H7 (cell line): ENCODE measurements around the gene SYK. TPM values are rescaled to one million over a fixed set of nuclear protein-coding genes. Genes with fewer than 3 reads are reported as not detected.

ENCODE experiments used
- DNase-seq: peaks from one replicate; pipeline ENCODE4 v3.0.0; 2012
- H3K27me3 ChIP-seq: 2 replicates; pipeline ENCODE4 v1.6.0; 2011; ENCODE audit warnings: mild to moderate bottlenecking, low read length; ENCODE audit not compliant: control insufficient read depth, insufficient read depth
- H3K36me3 ChIP-seq: replicated peaks from 2 replicates; pipeline ENCODE4 v1.5.1; 2011; ENCODE audit warnings: low read length; ENCODE audit not compliant: control insufficient read depth, insufficient read depth
- H3K4me3 ChIP-seq: 2 replicates; pipeline ENCODE4 v1.5.1; 2011; ENCODE audit warnings: low read depth, mild to moderate bottlenecking, control low read depth, low read length, moderate library complexity; ENCODE audit not compliant: insufficient read depth
- total RNA-seq: library from RNA; depleted of rRNA; stranded (reverse); fragments of >200 nt; shearing (Covaris generic); gene quantifications from 2 replicates; pipeline ENCODE4 v1.2.3, GENCODE V29; 2014

SYK gene
- total RNA-seq, 1 experiment from 2014 or later = 0.38 TPM

- Histone ChIP-seq H3K4me3 (no peak overlapping the region), H3K36me3 (no peaks in the 10 kb centered on the region), H3K27me3 (no peaks in the 10 kb centered on the region)
- DNase-seq = no peak
Observed at GRCh38 chr9:90842176-90842777, 40.7 kb downstream of the SYK start.

- no peak for DNase-seq
- Histone ChIP-seq H3K27me3 (no peaks in the 10 kb centered on the region), H3K4me3 (no peak overlapping the region), H3K36me3 (no peaks in the 10 kb centered on the region)
Observed at GRCh38 chr9:90842996-90843395, 41.4 kb downstream of the SYK start.

DNA sequence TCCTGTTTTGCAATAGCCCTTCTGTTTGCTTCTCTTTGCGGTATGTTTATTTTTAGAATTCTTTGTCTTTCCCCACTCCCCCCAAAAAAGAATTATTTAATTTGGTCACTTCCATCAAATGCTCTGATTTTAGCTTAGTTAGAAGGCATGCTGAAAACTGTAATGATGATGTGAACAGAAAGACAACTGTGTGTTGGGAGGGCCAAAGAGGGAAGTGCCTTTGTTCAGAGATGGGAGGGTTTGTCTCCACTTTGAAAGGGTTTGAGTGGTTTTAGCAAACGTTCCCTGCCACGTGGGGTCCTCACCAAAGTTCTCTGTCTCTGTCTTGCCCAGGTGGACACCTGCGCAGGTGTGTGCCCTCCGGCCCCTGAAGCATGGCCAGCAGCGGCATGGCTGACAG, 41.9 kb downstream of the SYK start:
- Histone ChIP-seq H3K27me3 (no peaks in the 10 kb centered on the region), H3K36me3 (no peaks in the 10 kb centered on the region), H3K4me3 (no peak overlapping the region)
- no peak for DNase-seq

DNA sequence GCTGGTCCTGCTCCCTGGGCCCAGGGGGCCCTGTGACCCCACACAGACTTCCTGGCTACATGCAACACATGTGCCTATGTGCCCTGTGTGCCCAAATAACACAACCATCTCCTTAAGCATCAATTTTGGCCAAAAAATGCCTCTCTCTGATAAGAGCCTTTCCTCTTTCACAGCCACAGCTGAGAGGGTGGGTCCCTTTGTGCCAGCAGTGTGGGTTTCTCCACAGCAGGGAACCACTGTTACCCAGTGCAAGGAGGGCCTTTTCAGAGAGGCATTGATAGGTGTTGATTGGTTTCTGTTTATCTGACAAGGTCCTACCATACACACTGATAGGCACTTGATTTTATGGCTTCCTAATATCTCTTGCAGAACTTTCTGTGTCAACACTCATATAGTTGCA, 42.7 kb downstream of the SYK start:
- H3K27me3 ChIP-seq = no peaks in the 10 kb centered on the region
- DNase-seq = no peak
- H3K4me3 ChIP-seq = no peak overlapping the region
- H3K36me3 ChIP-seq = no peaks in the 10 kb centered on the region

DNA sequence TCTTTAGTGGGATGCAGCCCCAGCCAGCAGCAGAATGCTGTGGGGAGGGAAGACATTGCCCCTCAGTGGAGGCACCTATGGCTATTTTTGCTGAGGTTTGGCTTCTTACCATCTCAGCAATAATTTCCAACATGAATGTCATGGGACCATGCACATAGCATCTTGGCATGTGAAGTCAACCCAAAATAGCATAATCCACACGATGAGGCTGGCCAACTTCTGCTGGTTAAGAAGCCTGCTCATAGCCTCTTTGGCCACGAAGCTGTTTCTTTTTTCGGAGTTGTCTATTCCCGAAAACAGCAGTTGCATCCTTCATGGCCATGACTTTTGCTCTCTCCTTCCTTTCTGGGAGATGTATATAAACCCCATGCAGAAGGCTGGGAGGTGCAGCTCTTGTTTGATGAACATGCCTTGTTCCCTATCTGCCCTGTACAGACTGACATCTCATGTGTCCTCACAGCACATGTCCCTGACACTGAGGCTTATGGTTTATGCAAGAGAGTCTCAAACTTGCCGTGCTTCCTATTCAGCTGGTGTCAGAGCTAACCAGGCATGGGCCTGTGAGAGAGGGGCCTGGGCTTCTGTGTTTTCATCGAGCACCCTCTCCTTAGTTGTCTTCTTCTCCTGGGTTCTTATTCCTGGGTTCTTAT, 45.3 kb downstream of the SYK start:
- no peak overlapping the region for H3K4me3 ChIP-seq
- no peak for DNase-seq
- H3K36me3 ChIP-seq = no peaks in the 10 kb centered on the region
- H3K27me3 ChIP-seq = no peaks in the 10 kb centered on the region

- no peaks in the 10 kb centered on the region for H3K36me3 ChIP-seq
- no peaks in the 10 kb centered on the region for H3K27me3 ChIP-seq
- no peak for DNase-seq
- H3K4me3 ChIP-seq = no peak overlapping the region
Observed at GRCh38 chr9:90847971-90848370, 46.4 kb downstream of the SYK start.

GRCh38 chr9:90848866-90849265, 47.2 kb downstream of the SYK start:
- no peaks in the 10 kb centered on the region for H3K36me3 ChIP-seq
- no peaks in the 10 kb centered on the region for H3K27me3 ChIP-seq
- no peak overlapping the region for H3K4me3 ChIP-seq
- no peak for DNase-seq

GRCh38 chr9:90851444-90851843, 49.8 kb downstream of the SYK start:
- DNase-seq = peak; percentile 71
- H3K27me3 ChIP-seq = no peaks in the 10 kb centered on the region
- H3K36me3 ChIP-seq = no peaks in the 10 kb centered on the region
- no peak overlapping the region for H3K4me3 ChIP-seq

- H3K4me3 ChIP-seq = no peak overlapping the region
- no peaks in the 10 kb centered on the region for H3K36me3 ChIP-seq
- no peaks in the 10 kb centered on the region for H3K27me3 ChIP-seq
- DNase-seq = no peak
Observed at GRCh38 chr9:90853945-90854344, 52.3 kb downstream of the SYK start.

DNA sequence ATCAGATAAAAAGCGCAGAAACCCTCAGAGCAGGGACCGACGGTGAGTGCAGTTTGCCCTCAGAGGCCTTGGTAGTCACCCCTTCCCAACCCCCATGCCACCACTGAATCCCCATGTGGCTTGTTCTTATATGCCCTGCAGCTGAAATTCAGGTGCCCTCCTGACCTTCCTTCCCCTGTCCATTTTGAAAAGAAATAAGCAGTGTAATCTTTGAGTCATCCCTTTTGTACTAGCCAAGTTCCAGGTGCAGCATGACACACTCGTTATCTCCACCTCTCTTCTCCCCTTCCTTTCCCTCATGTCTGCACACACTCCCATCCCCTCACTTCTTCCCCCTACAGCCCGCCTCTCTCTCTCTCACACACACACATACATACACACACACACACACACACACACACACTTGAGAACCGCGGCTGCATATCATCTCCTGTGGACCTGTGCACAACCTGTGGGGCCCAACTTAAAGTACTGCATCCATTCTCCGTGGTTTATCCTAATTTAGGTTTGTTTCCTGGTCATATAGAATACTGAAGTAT, 53.1 kb downstream of the SYK start:
- H3K4me3 ChIP-seq = no peak overlapping the region
- H3K27me3 ChIP-seq = no peaks in the 10 kb centered on the region
- no peaks in the 10 kb centered on the region for H3K36me3 ChIP-seq
- no peak for DNase-seq

DNA sequence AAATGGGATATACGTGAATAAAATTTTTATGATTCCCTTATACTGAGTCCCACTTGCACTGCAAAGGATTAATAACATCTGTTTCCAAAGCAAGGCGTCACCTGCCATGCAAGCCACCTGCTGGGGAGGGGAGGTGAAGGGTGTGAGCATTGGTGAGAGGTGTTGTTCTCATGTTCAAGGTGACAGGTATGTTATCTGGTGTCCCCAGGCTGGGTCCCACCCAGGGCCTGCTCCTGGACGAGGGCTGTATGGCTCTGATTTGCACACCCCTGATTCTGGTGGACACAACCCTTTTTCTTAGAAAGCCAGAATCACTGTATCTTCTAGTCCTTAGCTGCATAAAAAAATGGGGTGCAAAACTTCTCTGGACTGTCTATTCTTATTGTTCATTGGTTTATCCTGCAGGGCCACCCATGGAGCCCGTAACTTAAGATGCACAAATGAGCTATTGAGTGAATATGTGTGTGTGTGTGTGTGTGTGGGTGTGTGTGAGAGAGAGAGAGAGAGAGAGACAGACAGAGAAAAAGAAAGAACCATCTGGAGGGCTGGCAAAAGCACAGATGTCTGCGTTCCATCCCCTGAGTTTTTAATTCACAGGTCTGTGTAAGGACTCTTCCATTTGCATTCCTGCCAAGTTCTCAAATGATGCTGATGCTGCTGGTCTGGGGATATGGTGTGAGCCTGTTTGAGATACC, 53.7 kb downstream of the SYK start:
- Histone ChIP-seq H3K4me3 (no peak overlapping the region), H3K36me3 (no peaks in the 10 kb centered on the region), H3K27me3 (no peaks in the 10 kb centered on the region)
- DNase-seq = no peak

GRCh38 chr9:90857091-90857490, 55.5 kb downstream of the SYK start:
- Histone ChIP-seq H3K27me3 (no peaks in the 10 kb centered on the region), H3K36me3 (no peaks in the 10 kb centered on the region), H3K4me3 (no peak overlapping the region)
- no peak for DNase-seq

- no peak for DNase-seq
- no peaks in the 10 kb centered on the region for H3K27me3 ChIP-seq
- H3K36me3 ChIP-seq = no peaks in the 10 kb centered on the region
- no peak overlapping the region for H3K4me3 ChIP-seq
Observed at GRCh38 chr9:90857855-90858254, 56.2 kb downstream of the SYK start.

GRCh38 chr9:90858457-90858901, 56.9 kb downstream of the SYK start:
- Histone ChIP-seq H3K36me3 (no peaks in the 10 kb centered on the region), H3K27me3 (no peaks in the 10 kb centered on the region), H3K4me3 (no peak overlapping the region)
- DNase-seq = no peak

DNA sequence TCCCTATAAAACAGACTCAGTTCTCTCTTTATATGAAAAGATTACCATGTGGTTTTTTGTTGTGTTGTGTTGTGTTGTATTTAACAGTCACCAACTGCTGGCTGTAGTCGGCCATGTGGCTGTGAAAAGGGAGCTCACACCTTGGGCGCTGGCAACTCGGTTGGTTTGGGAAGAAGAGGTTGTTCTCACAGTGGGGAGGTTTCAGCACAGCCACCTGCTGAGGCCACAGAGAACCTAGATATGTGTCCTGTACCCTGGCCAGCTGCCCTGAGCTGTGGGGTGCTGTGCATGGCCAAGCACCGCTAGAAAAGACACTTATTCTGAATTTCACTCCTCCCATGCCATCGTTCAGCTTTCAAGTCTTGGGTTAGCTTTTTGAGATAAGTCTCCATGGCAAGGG, 58.8 kb downstream of the SYK start:
- Histone ChIP-seq H3K27me3 (no peaks in the 10 kb centered on the region), H3K36me3 (no peaks in the 10 kb centered on the region)

More for the DNA sequence above, 58.8 kb downstream of the SYK start:
- no peak overlapping the region for H3K4me3 ChIP-seq
- no peak for DNase-seq
